GM23248 (cell line): Measurements from ENCODE around the gene CENPU. TPM values are rescaled to one million over a fixed set of nuclear protein-coding genes. Genes with fewer than 3 reads are reported as not detected.

ENCODE experiments used
- DNase-seq: peaks from one replicate; pipeline ENCODE4 v3.0.0-alpha.2; 2015
- H2AFZ ChIP-seq: fragments of 200-600 bp; sonication (generic); 2 replicates; pipeline ENCODE4 v1.6.1; 2016; ENCODE audit warnings: antibody characterized with exemption
- H3F3A ChIP-seq: fragments of 200-600 bp; sonication (generic); 2 replicates; pipeline ENCODE4 v1.6.1; 2016; ENCODE audit warnings: mild to moderate bottlenecking, antibody characterized with exemption, mixed run types; ENCODE audit not compliant: insufficient read depth
- H3K27ac ChIP-seq: fragments of 200-600 bp; sonication (generic); 2 replicates; pipeline ENCODE4 v1.5.1; 2016; ENCODE audit warnings: mild to moderate bottlenecking
- H3K27me3 ChIP-seq: fragments of 200-600 bp; sonication (generic); replicated peaks from 2 replicates; pipeline ENCODE4 v1.6.1; 2016; ENCODE audit warnings: mild to moderate bottlenecking; ENCODE audit not compliant: insufficient read depth
- H3K36me3 ChIP-seq: fragments of 200-600 bp; sonication (generic); 2 replicates; pipeline ENCODE4 v1.6.1; 2016; ENCODE audit warnings: low read depth, mild to moderate bottlenecking
- H3K4me1 ChIP-seq: fragments of 200-600 bp; sonication (generic); 2 replicates; pipeline ENCODE4 v1.6.1; 2016; ENCODE audit warnings: mild to moderate bottlenecking; ENCODE audit not compliant: insufficient read depth
- H3K4me2 ChIP-seq: fragments of 200-600 bp; sonication (generic); one replicate; pipeline ENCODE4 v1.6.1; 2016; ENCODE audit warnings: mild to moderate bottlenecking; ENCODE audit not compliant: unreplicated experiment
- H3K4me3 ChIP-seq: fragments of 200-600 bp; sonication (generic); 2 replicates; pipeline ENCODE4 v1.5.1; 2016; ENCODE audit warnings: mild to moderate bottlenecking
- H3K79me2 ChIP-seq: fragments of 200-600 bp; sonication (generic); 2 replicates; pipeline ENCODE4 v1.6.1; 2016; ENCODE audit warnings: mild to moderate bottlenecking; ENCODE audit not compliant: insufficient read depth
- H3K9ac ChIP-seq: fragments of 200-600 bp; sonication (generic); 2 replicates; pipeline ENCODE4 v1.6.1; 2016; ENCODE audit warnings: mild to moderate bottlenecking
- H3K9me2 ChIP-seq: fragments of 200-600 bp; sonication (generic); 2 replicates; pipeline ENCODE4 v1.6.1; 2016; ENCODE audit warnings: mixed run types, mild to moderate bottlenecking, moderate library complexity; ENCODE audit not compliant: insufficient read depth
- H3K9me3 ChIP-seq: fragments of 200-600 bp; sonication (generic); one replicate; pipeline ENCODE4 v1.6.1; 2017; ENCODE audit warnings: low read depth
- H4K20me1 ChIP-seq: fragments of 200-600 bp; sonication (generic); 2 replicates; pipeline ENCODE4 v1.6.0; 2016; ENCODE audit not compliant: insufficient read depth
- EZH2 ChIP-seq: fragments of 200-600 bp; sonication (generic); IDR thresholded peaks from 2 replicates; pipeline ENCODE4 v1.6.1; 2018; ENCODE audit warnings: antibody characterized with exemption, mild to moderate bottlenecking; ENCODE audit not compliant: insufficient read depth, poor library complexity, severe bottlenecking
- EZH2phosphoT487 ChIP-seq: fragments of 200-600 bp; sonication (generic); IDR thresholded peaks from 2 replicates; pipeline ENCODE4 v1.6.1; 2018; ENCODE audit warnings: antibody characterized with exemption, moderate library complexity, mild to moderate bottlenecking, low read depth; ENCODE audit not compliant: insufficient read depth
- WGBS, 2 experiments: methylation state at CpG; one replicate each; pipeline ENCODE4 v1.1.6; 2015 to 2017; ENCODE audit warnings: low lambda C conversion rate in 2 of 2, low coverage in 1 of 2; ENCODE audit errors: missing lambda C conversion rate in 2 of 2; 5-methylcytosine and 5-hydroxymethylcytosine counted together
- in situ Hi-C: fragments of 300-500 bp; cut with MboI; formaldehyde crosslinking; loops from 2 replicates; pipeline ENCODE4 v1.15.0; 2020
- polyA plus RNA-seq: library from polyadenylated mRNA; unstranded; fragments of >200 nt; fragmentation: Nextera tagmentation; extraction: Ambion mirVana; gene quantifications from 2 replicates; pipeline ENCODE4 v1.2.1, GENCODE V29; 2016
- total RNA-seq: library from RNA; depleted of rRNA; stranded (reverse); fragments of >200 nt; shearing (Covaris generic); gene quantifications from 2 replicates; pipeline ENCODE4 v1.2.3, GENCODE V29; 2014

The CENPU gene
- total and polyA plus RNA-seq, 2 experiments from 2014 or later, result 8.5 to 15.7 TPM

GRCh38 chr4:184671101-184671500, 62.8 kb downstream of the CENPU start:
- H3K9me2 ChIP-seq, result no peaks in the 10 kb centered on the region
- H3K36me3 ChIP-seq, result no peaks in the 10 kb centered on the region; the same call in 1 of the 2 replicates
- no peaks in the 10 kb centered on the region for H3F3A ChIP-seq
- TF ChIP-seq EZH2 (no peak), EZH2phosphoT487 (no peak)
- H3K9ac ChIP-seq, result no peak overlapping the region
- H4K20me1 ChIP-seq, result no peaks in the 10 kb centered on the region
- H3K4me2 ChIP-seq, result no peak overlapping the region
- no peaks in the 10 kb centered on the region for H3K4me1 ChIP-seq
- H3K27me3 ChIP-seq, result no peaks in the 10 kb centered on the region
- in situ Hi-C loops, result no loop called here
- H3K79me2 ChIP-seq, result no peaks in the 10 kb centered on the region
- DNase-seq, result no peak
- H3K9me3 ChIP-seq, result no peaks in the 10 kb centered on the region
- H3K4me3 ChIP-seq, result no peak overlapping the region
- WGBS, 2 experiments, result 93 to 97% methylated on average over 9 of the region's 9 CpGs
- no peak overlapping the region for H3K27ac ChIP-seq
- no peak overlapping the region for H2AFZ ChIP-seq

- in situ Hi-C loops, result no loop called here
- no peaks in the 10 kb centered on the region for H4K20me1 ChIP-seq
- no peak overlapping the region for H3K9ac ChIP-seq
- no peak overlapping the region for H3K4me3 ChIP-seq
- DNase-seq, result no peak
- no peaks in the 10 kb centered on the region for H3K79me2 ChIP-seq
- H3K27ac ChIP-seq, result no peak overlapping the region
- peaks cover 5% of the 10 kb centered on the region; the same call in 1 of the 2 replicates for H3K36me3 ChIP-seq
- H3K9me2 ChIP-seq, result no peaks in the 10 kb centered on the region
- TF ChIP-seq EZH2phosphoT487, result no peak
- H3K9me3 ChIP-seq, result no peaks in the 10 kb centered on the region
- 85 to 88% methylated on average over 7 of the region's 7 CpGs for WGBS, 2 experiments
- H3F3A ChIP-seq, result no peaks in the 10 kb centered on the region
- H2AFZ ChIP-seq, result no peak overlapping the region
- H3K4me2 ChIP-seq, result no peak overlapping the region
- H3K27me3 ChIP-seq, result no peaks in the 10 kb centered on the region
- no peaks in the 10 kb centered on the region for H3K4me1 ChIP-seq
Measured at GRCh38 chr4:184669251-184669650, 64.6 kb downstream of the CENPU start.

- no peaks in the 10 kb centered on the region for H3K27me3 ChIP-seq
- H3K27ac ChIP-seq, result no peak overlapping the region
- DNase-seq, result no peak
- TF ChIP-seq EZH2, result no peak
- no peak for TF ChIP-seq EZH2phosphoT487
- in situ Hi-C loops, result no loop called here
- H3K4me3 ChIP-seq, result no peak overlapping the region
- H3K9ac ChIP-seq, result no peak overlapping the region
- 85 to 86% methylated on average over 9 of the region's 9 CpGs for WGBS, 2 experiments
- no peaks in the 10 kb centered on the region for H3F3A ChIP-seq
- H3K4me1 ChIP-seq, result no peaks in the 10 kb centered on the region
- H3K9me2 ChIP-seq, result no peaks in the 10 kb centered on the region
- no peaks in the 10 kb centered on the region for H3K9me3 ChIP-seq
- no peak overlapping the region for H2AFZ ChIP-seq
- peaks cover 5% of the 10 kb centered on the region; the same call in 1 of the 2 replicates for H3K36me3 ChIP-seq
- H3K4me2 ChIP-seq, result no peak overlapping the region
- H4K20me1 ChIP-seq, result no peaks in the 10 kb centered on the region
- no peaks in the 10 kb centered on the region for H3K79me2 ChIP-seq
Measured at GRCh38 chr4:184668511-184669114, 65.3 kb downstream of the CENPU start.

GRCh38 chr4:184668096-184668495, 65.8 kb downstream of the CENPU start:
- in situ Hi-C loops, result no loop called here
- no peak for TF ChIP-seq EZH2phosphoT487
- no peak for TF ChIP-seq EZH2

More at GRCh38 chr4:184668096-184668495, 65.8 kb downstream of the CENPU start:
- H3K9me2 ChIP-seq, result no peaks in the 10 kb centered on the region
- H3K36me3 ChIP-seq, result peaks cover 5% of the 10 kb centered on the region; the same call in 1 of the 2 replicates
- H3K4me1 ChIP-seq, result no peaks in the 10 kb centered on the region
- H3K79me2 ChIP-seq, result no peaks in the 10 kb centered on the region
- 88 to 89% methylated on average over 9 of the region's 9 CpGs for WGBS, 2 experiments
- H2AFZ ChIP-seq, result no peak overlapping the region
- no peaks in the 10 kb centered on the region for H3K27me3 ChIP-seq
- H3K4me3 ChIP-seq, result no peak overlapping the region
- H3K9me3 ChIP-seq, result no peaks in the 10 kb centered on the region
- no peak overlapping the region for H3K27ac ChIP-seq
- H4K20me1 ChIP-seq, result no peaks in the 10 kb centered on the region
- DNase-seq, result no peak
- no peak overlapping the region for H3K9ac ChIP-seq
- H3F3A ChIP-seq, result no peaks in the 10 kb centered on the region
- H3K4me2 ChIP-seq, result no peak overlapping the region
